Stimulated activated CD8-positive, alpha-beta memory T cell treated with anti-CD3 and anti-CD28 coated beads, Interleukin-15, amount 100 ng/mL, for 1 hour (primary cell): ENCODE data around the gene KCNQ1.

Experiments
- DNase-seq: peaks from one replicate; pipeline ENCODE4 v3.0.0-alpha.2; 2020; ENCODE audit warnings: low read depth

Gene KCNQ1

GRCh38 chr11:2808850-2809846 lies 364.3 kb downstream of the KCNQ1 start:
- DNase-seq, result no peak

GRCh38 chr11:2809854-2810253 lies 365.0 kb downstream of the KCNQ1 start:
- no peak for DNase-seq

GRCh38 chr11:2810411-2811205 lies 365.8 kb downstream of the KCNQ1 start:
- no peak for DNase-seq

GRCh38 chr11:2811206-2812091 lies 366.6 kb downstream of the KCNQ1 start:
- DNase-seq, result no peak

- no peak for DNase-seq
These were observed 367.7 kb downstream of the KCNQ1 start for GRCh38 chr11:2812371-2812991.

- DNase-seq, result no peak
These were observed 368.5 kb downstream of the KCNQ1 start for GRCh38 chr11:2813141-2813908.

GRCh38 chr11:2813968-2814367 lies 369.2 kb downstream of the KCNQ1 start:
- no peak for DNase-seq

- DNase-seq, result no peak
These were observed 369.9 kb downstream of the KCNQ1 start for GRCh38 chr11:2814751-2815150.

- no peak for DNase-seq
These were observed 371.1 kb downstream of the KCNQ1 start for GRCh38 chr11:2815762-2816496.

GRCh38 chr11:2816523-2816922 lies 371.7 kb downstream of the KCNQ1 start:
- no peak for DNase-seq

- DNase-seq, result no peak
These were observed 372.2 kb downstream of the KCNQ1 start for GRCh38 chr11:2816941-2817421.

GRCh38 chr11:2817431-2817830 lies 372.6 kb downstream of the KCNQ1 start:
- no peak for DNase-seq

- no peak for DNase-seq
These were observed 373.2 kb downstream of the KCNQ1 start for GRCh38 chr11:2818021-2818420.

GRCh38 chr11:2818503-2818902 lies 373.7 kb downstream of the KCNQ1 start:
- no peak for DNase-seq

- DNase-seq, result no peak
These were observed 374.5 kb downstream of the KCNQ1 start for GRCh38 chr11:2819316-2819715.

- no peak for DNase-seq
These were observed 376.2 kb downstream of the KCNQ1 start for GRCh38 chr11:2820976-2821375.

- DNase-seq, result no peak
These were observed 377.1 kb downstream of the KCNQ1 start for GRCh38 chr11:2821891-2822290.

GRCh38 chr11:2824851-2825250 lies 380.0 kb downstream of the KCNQ1 start:
- no peak for DNase-seq

- DNase-seq, result no peak
These were observed 380.6 kb downstream of the KCNQ1 start for GRCh38 chr11:2825261-2825888.
